Ascending aorta (tissue), 2 donors: ENCODE data around the gene SLC8A2. TPM values are rescaled to one million over a fixed set of nuclear protein-coding genes. Genes with fewer than 3 reads are reported as not detected.

ENCODE experiments used
- DNase-seq, 2 donors: peaks; one replicate each; pipeline ENCODE4 v3.0.0-alpha.2; 2019; ENCODE audit warnings: low spot score in 2 of 2
- H3K27ac ChIP-seq, 2 donors: fragments of 200-600 bp; sonication (generic); one replicate each; pipeline ENCODE4 v1.5.1; 2016 to 2017; ENCODE audit warnings: mild to moderate bottlenecking in 1 of 2
- H3K27me3 ChIP-seq: fragments of 200-600 bp; sonication (generic); one replicate; pipeline ENCODE4 v1.5.1; 2017
- H3K36me3 ChIP-seq, 2 donors: fragments of 200-600 bp; sonication (generic); one replicate each; pipeline ENCODE4 v1.5.1; 2016
- H3K4me1 ChIP-seq, 2 donors: fragments of 200-600 bp; sonication (generic); one replicate each; pipeline ENCODE4 v1.5.1; 2016 to 2017; ENCODE audit warnings: mild to moderate bottlenecking in 1 of 2
- H3K4me3 ChIP-seq, 2 donors: fragments of 200-600 bp; sonication (generic); one replicate each; pipeline ENCODE4 v1.5.1; 2016 to 2017; ENCODE audit warnings: mild to moderate bottlenecking in 1 of 2
- H3K9me3 ChIP-seq, 2 donors: fragments of 200-600 bp; sonication (generic); one replicate each; pipeline ENCODE4 v1.5.1; 2016
- CTCF ChIP-seq, 3 experiments: fragments of 200-600 bp in 2 of 3; fragments of 450-650 bp in 1 of 3; sonication (generic) in 2 of 3; IDR thresholded peaks; one replicate each; pipeline ENCODE4 v1.5.1; 2016 to 2019; ENCODE audit warnings: antibody characterized with exemption in 3 of 3, mild to moderate bottlenecking in 1 of 3, moderate library complexity in 1 of 3
- intact Hi-C: fragments of 100-400 bp; cut with DNase I; formaldehyde crosslinking; loops from one replicate; pipeline ENCODE4 v1.15.1; 2023
- total RNA-seq: library from RNA; depleted of rRNA; stranded (reverse); fragments of >200 nt; gene quantifications from one replicate; pipeline ENCODE4 v1.1.0, GENCODE V29; 2016

Gene SLC8A2
- total RNA-seq, 1 donor from 2014 or later: not detected

- Histone ChIP-seq H3K27me3 (no peaks in the 10 kb centered on the region), H3K4me3 (no peak overlapping the region), H3K9me3 (no peaks in the 10 kb centered on the region), H3K36me3 (peaks cover 50 to 77% of the 10 kb centered on the region in 2 donors), H3K27ac (no peak overlapping the region), H3K4me1 (no peaks in the 10 kb centered on the region)
- DNase-seq: no peak
- intact Hi-C loops: no loop called here
- TF ChIP-seq CTCF (IDR thresholded peaks at IDR 0.05): no peak
These were observed 25.5 kb upstream of the SLC8A2 start for GRCh38 chr19:47497050-47497766.

GRCh38 chr19:47495478-47496372, 24.0 kb upstream of the SLC8A2 start:
- intact Hi-C loops: no loop called here
- peaks cover 53 to 79% of the 10 kb centered on the region in 2 donors for H3K36me3 ChIP-seq
- H3K27ac ChIP-seq: no peak overlapping the region
- no peak for TF ChIP-seq CTCF (IDR thresholded peaks at IDR 0.05)
- H3K27me3 ChIP-seq: no peaks in the 10 kb centered on the region
- no peak for DNase-seq
- H3K9me3 ChIP-seq: no peaks in the 10 kb centered on the region
- H3K4me3 ChIP-seq: no peak overlapping the region
- H3K4me1 ChIP-seq: no peaks in the 10 kb centered on the region

- intact Hi-C loops: no loop called here
- Histone ChIP-seq H3K4me1 (no peaks in the 10 kb centered on the region), H3K27me3 (no peaks in the 10 kb centered on the region), H3K36me3 (peaks cover 49 to 77% of the 10 kb centered on the region in 2 donors), H3K4me3 (no peak overlapping the region), H3K27ac (no peak overlapping the region), H3K9me3 (no peaks in the 10 kb centered on the region)
- no peak for TF ChIP-seq CTCF (IDR thresholded peaks at IDR 0.05)
- DNase-seq: no peak
These were observed 23.0 kb upstream of the SLC8A2 start for GRCh38 chr19:47494729-47495128.

GRCh38 chr19:47494211-47494547, 22.5 kb upstream of the SLC8A2 start:
- TF ChIP-seq CTCF (IDR thresholded peaks at IDR 0.05): no peak
- H3K4me3 ChIP-seq: no peak overlapping the region

GRCh38 chr19:47493378-47494210, 21.9 kb upstream of the SLC8A2 start:
- H3K36me3 ChIP-seq: peaks cover 49 to 75% of the 10 kb centered on the region in 2 donors

More at GRCh38 chr19:47494211-47494547, 22.5 kb upstream of the SLC8A2 start:
- H3K4me1 ChIP-seq: no peaks in the 10 kb centered on the region
- H3K27me3 ChIP-seq: no peaks in the 10 kb centered on the region
- intact Hi-C loops: no loop called here
- H3K27ac ChIP-seq: no peak overlapping the region
- no peak for DNase-seq
- peaks cover 50 to 77% of the 10 kb centered on the region in 2 donors for H3K36me3 ChIP-seq
- H3K9me3 ChIP-seq: no peaks in the 10 kb centered on the region

More at GRCh38 chr19:47493378-47494210, 21.9 kb upstream of the SLC8A2 start:
- intact Hi-C loops: no loop called here
- no peaks in the 10 kb centered on the region for H3K9me3 ChIP-seq
- no peak for TF ChIP-seq CTCF (IDR thresholded peaks at IDR 0.05)
- no peak overlapping the region for H3K4me3 ChIP-seq
- no peak for DNase-seq
- no peak overlapping the region for H3K27ac ChIP-seq
- H3K27me3 ChIP-seq: no peaks in the 10 kb centered on the region
- no peaks in the 10 kb centered on the region for H3K4me1 ChIP-seq
